ENCODE results near the gene JAG1.

Gene JAG1

DNA sequence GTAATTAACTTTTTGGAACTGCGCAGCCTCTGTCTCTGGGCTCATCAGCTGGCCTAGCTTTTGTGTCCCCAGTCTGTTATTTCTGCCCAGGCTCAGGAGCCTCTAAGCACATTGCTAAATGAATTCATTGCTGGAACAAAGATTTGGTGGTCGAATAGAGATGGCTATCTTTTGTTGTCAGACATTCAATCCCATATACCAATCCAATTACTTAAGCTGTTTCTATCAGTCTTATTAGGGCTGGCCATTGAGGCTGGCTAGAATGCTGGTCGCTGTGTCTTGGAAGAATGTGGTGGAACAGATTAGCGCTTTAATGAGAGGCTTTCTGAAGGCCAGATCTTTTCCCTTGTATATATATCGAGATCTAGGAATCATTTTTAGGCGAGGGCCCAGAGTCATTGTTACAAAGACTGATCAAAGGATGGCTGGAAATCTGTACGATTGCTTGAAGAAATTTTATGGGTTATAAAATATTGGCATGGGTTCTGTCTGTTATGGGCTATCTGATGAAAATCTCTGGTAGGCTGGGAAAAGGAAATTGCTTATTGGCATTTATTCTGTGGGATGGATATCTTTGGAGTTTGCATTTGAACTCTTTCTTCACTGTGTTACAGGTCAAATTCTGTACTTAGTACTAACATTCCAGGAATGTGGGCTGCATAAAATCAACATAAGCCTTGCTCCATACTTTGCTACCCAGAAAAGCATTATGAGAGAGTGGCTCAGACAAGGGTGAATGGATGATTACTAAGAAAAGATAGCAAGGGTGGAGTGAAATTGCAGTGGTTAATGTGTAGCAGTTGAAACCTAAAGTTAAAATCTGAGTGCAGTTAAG lies 34.8 kb upstream of the JAG1 start:
- TF ChIP-seq, protein P1, sequence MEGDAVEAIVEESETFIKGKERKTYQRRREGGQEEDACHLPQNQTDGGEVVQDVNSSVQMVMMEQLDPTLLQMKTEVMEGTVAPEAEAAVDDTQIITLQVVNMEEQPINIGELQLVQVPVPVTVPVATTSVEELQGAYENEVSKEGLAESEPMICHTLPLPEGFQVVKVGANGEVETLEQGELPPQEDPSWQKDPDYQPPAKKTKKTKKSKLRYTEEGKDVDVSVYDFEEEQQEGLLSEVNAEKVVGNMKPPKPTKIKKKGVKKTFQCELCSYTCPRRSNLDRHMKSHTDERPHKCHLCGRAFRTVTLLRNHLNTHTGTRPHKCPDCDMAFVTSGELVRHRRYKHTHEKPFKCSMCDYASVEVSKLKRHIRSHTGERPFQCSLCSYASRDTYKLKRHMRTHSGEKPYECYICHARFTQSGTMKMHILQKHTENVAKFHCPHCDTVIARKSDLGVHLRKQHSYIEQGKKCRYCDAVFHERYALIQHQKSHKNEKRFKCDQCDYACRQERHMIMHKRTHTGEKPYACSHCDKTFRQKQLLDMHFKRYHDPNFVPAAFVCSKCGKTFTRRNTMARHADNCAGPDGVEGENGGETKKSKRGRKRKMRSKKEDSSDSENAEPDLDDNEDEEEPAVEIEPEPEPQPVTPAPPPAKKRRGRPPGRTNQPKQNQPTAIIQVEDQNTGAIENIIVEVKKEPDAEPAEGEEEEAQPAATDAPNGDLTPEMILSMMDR (conservative IDR thresholded peaks at IDR 0.05), result no peak
- H3K27ac ChIP-seq, result peak overlapping the region; percentile 7; the same call in 1 of the 2 replicates

DNA sequence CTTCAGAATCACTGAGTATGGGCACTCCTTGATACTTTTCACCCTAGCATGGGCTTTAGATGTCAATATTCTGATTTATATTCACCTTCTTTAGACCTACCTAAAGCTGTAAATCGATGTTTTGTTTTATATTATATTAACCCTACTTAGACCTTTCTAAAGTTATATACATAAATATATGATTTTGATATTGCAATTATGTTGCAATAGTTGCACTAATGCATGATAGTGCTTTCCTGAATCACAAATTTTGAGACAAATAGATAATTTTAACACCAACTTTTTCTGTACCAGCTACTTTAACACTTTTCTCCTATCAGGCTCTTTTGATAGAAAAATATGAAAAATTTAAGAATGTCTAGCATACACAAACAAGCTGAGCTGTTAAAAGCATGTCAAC lies 34.0 kb upstream of the JAG1 start:
- TF ChIP-seq, protein P1 (conservative IDR thresholded peaks at IDR 0.05), result no peak
- no peak overlapping the region for H3K27ac ChIP-seq

DNA sequence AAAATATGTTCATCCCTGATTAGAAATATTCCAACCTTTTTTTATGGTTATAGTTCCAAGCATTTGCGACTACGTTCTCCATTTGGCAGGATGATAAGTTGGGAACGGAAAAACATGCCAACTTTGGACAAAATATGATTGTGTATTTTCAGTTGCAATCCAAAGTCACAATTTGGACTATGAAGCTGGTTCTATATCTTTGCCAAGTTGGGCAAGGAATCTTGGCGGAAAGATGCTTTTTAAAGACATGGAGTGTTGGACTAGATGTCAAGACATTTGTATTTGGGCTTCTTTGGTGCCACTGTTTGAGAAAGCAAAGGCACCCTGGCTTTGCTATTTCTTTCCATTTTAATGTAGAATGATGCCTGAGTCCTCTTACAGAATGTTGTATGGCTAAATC lies 33.3 kb upstream of the JAG1 start:
- H3K27ac ChIP-seq, result no peak overlapping the region
- TF ChIP-seq, protein P1 (conservative IDR thresholded peaks at IDR 0.05), result no peak

DNA sequence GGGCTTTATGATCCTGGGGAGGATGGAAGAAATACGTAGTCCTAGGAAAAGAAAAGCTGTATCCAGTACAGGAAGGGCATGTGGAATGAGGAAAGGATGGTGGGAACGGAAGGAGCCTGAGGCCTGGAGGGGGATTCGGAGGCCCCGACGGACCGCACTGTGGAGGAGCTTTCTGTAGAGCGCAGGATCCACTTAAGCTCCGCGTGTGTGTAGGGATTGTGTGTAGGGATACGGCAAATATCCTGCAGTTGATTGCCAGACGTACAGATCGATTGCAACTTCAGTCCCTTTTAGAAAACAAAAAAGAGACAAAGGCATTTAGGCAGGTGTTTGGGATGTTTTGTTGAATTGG lies 32.6 kb upstream of the JAG1 start:
- TF ChIP-seq, protein P1 (conservative IDR thresholded peaks at IDR 0.05), result no peak
- H3K27ac ChIP-seq, result no peak overlapping the region

DNA sequence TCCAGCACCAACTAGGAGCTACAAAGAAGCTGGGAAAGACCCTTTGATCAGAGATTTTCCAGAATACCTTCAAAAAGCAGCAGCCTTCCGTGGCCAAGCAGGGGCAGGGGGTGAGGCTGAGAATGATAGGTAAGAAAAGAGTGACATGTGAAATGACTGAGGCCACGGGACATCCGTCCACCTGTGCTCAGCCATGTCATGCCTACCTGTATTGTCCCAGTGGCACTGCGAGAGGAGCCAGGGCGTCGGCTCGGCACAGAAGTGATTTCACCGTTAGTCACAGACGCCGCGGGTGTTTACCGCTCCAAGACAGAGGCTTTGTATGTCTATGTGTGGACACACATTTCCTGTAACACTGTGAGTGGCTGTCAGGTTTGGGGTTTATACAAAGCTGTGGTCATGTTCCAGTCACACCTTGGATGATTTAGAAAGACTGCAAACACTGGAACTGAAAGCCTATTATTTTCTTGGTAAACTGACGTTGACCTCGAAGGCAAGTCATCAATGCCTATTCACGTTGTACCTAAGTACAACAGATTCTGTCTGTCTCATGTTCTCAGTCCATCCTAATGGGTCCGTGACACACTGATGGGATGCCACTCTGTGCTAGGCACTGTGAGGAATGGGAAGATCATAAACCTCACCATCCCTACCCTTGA lies 32.1 kb upstream of the JAG1 start:
- TF ChIP-seq, protein P1 (conservative IDR thresholded peaks at IDR 0.05), result no peak
- no peak overlapping the region for H3K27ac ChIP-seq

DNA sequence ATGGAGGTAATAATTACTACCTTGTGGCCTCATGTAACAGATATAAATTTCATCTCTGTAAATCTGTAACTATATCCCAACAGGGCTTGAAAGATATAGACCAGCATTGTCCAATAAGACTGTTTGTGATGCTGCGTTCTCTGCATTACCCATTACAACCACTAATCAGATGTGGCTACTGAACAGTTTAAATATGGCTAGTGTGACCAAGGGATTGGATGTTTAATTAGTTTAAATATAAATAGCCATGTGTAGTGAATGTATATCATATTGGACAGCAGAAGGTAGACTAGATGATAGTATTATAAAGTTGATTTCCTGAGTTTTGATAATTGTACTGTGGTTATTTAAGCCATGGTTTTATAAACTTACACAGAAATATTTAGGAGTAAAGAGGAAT lies 27.8 kb upstream of the JAG1 start:
- TF ChIP-seq, protein P1 (conservative IDR thresholded peaks at IDR 0.05), result peak; percentile 25; the same call in 1 of the 2 replicates

DNA sequence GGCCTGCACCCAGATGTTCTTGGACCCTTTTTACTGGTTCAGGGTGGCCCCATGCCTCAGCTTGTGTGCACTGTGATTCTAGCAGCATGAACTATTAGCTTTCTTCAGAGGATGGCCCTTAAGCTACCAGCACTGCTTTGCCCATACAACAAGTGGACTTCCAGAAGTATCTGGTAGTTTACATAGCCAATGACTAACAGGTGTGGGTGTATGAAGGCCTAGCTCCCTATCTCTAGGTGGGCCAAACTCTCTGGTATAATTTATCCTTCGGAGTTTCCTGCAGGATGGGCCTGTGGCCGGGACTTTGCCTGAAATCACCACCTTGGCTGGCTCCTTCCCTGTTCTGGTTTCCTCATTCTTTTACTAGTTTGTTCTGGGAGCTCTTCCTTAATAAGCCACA lies 26.1 kb upstream of the JAG1 start:
- TF ChIP-seq, protein P1 (conservative IDR thresholded peaks at IDR 0.05), result no peak
- no peak overlapping the region for H3K27ac ChIP-seq

More for the DNA sequence above, 27.8 kb upstream of the JAG1 start:
- no peak overlapping the region for H3K27ac ChIP-seq
